Right kidney (tissue), 1 donor: ENCODE results near the gene C4orf54.

Experiments
- DNase-seq: peaks from one replicate; pipeline ENCODE4 v3.0.0-alpha.2; 2016

C4orf54 gene

DNA sequence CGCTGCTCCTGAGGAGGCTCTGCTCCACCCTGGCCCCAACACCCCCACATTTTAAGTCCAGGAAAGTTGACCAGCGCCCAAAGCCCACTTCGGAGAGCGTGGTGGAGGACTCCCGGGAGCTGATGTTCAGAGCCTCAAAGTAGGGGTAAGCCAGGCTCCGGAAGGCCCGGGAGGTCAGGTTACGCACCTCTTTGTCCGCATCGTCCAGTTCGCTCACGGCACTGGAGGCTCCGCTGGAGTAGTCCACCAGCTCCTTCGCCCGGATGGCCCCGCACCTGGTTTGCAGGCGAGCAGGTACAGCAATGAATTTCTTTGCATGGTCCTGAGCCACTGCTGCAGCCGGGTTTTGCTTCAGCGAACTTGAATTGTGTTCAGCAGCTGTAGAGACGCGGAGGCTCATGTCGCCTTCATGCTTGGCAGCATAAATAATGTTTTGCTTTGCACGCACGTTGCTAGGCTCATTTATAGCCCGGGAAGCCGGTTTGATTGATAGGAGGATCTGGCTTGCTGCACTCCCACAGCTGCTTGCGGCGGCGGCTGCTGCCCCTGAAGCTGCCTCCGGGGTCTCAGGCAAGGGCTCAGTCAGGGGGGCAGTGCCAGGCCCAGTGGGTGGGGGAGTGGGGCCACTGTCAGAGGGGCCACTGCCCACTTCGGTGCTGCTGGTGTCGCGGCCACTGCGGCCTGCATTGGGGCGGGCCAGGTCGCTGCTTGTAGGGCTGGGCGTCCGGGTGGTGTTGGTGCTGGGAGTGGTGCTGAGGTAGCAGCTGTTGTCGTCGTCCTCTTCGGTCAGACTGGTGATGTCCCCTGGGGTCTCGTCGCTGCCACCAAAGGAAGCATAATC is 4.8 kb downstream of the C4orf54 start:
- DNase-seq = peak; percentile 58

DNA sequence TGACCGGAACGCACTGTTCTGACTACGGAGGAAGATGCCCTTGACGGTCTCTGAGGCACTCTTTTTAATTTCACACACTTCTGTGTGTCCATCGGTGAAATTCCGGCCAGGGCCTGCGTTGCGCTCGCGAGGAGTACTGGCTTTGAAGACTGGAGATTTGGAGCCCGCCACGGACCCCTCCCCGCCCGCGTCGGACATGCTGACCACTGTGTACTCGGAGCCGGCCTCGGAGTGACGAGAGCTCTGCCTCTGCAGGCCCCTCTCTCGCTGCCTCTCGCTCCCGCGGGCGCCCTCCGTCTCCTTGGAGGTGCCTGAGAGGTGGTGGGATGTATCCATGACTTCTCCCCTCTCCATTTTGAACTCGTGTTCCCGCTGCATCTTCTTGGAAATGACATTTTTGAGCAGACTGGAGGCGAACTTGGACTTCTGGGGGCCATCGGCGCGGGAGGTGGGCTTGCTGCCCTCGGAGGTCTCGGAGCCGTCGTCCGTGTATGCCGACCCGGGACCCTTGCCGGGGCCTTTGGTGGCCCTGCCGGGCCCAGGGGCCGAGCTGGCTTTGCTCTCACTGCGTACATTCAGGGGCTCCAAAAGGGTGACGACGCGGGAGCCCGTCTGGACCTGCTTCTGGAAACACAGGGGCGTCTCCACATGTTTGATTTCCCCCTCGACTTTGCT is 5.7 kb downstream of the C4orf54 start:
- peak; percentile 10 for DNase-seq

DNA sequence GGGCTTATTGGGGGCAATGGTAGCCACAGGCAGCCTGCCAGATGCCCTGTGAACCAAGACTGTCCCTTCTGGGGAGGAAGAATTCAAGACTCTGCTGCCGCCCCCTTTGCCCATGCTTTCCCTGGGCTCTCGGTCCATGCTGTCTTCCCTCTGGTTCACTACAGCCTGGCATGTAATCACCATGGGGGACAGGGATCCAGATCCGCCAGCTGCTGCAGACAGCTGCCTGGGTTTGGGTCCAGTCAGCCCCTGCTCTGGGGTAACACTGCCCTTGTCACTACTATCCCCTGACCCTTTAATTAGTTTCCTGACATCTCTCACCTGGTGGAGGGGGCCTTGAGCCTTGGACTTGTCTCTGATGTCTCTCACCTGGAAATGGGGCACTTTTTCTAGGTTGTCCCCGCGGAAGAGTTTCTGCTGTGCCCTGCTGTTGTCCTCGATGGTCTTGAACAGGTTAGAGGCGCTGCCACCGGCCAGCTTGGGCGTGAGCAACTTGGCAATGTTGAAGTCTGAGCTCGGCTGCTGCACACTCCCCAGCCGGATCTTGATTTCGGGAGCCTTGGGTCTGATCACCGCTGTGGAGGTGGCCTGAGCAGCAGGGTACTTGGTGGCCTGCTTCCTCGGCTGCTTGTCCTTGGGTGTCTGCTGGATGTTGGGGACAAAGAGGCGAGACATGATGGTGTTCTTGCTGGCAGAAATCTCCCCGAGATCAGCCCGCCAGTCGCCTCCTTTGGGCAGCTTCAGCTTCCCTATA is 6.4 kb downstream of the C4orf54 start:
- no peak for DNase-seq

DNA sequence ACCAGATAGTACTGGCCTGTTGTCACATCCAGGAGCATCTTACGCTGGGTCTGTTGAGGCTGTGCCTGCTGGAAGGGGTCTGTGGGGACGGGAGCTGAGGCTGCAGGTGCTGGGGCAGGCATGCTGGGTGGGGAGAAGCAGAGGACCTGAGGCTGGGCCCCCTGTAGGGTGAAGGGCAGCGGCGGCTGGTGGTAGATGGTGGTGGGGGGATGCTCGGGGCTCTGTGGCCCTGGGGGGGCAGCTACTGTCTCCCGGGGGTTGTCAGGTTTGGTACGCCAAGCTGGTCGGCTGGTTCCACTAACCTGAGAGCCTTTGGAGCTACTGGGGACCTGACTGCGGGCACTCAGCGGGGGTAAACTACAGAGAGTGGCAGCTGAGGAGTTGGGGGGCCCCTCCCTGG is 7.8 kb downstream of the C4orf54 start:
- no peak for DNase-seq

DNA sequence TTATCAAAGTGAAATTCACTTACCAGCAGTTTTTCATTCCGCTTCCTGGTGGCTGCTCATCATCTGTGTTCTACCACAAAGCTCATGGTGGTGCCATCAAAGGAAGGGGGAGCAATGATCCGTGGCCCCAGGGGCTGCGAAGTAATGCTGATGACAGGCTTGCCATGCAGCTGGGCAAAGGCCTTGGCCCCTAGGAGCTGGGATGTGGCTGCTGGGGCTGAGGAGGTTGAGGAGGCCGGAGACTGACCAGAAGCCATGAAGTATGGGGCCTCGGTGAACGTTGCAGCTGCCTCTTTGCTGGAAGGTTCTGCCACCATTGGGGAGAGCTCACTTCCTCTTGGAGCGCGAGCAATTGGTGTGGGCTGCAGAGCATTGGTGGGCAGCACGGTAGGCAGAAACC is 8.4 kb downstream of the C4orf54 start:
- DNase-seq = no peak

DNA sequence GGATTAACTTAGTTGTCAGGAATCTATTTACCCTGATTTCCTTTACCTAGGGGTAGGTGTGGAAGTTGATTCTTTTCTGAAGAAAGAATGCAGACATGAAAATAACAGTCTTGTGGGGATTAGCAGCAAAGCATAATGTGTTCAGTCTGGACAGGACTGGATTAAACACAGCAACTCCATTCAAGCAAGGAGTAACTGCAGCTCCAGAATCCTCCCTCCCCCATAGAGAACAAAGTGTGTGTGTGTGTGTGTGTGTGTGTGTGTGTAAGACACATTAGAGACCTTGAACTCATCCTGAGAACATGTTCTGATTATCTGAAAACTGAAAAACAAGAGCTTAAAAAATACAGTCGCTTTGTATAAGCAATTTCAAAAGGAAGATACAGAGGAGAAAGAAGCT is 9.3 kb downstream of the C4orf54 start:
- no peak for DNase-seq

DNA sequence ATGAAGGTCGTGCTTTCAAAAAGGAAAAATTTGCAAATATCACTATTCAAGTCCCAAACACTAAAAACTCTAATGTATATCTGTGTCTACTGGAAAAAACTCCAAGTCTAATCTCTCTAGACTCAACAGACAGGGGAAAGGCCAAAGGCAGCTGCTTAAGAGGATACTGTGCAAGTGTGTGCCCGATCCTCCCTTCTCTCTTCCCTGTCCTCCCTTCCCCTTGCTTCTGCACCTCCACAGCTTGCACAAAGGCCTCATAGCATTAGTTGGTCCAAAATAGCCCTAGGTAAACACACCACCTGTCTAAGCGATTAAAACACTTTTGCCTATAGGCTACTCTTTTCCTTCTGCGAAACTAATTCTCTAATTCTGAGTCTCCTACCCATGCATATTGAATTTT is 10.6 kb downstream of the C4orf54 start:
- DNase-seq = no peak

DNA sequence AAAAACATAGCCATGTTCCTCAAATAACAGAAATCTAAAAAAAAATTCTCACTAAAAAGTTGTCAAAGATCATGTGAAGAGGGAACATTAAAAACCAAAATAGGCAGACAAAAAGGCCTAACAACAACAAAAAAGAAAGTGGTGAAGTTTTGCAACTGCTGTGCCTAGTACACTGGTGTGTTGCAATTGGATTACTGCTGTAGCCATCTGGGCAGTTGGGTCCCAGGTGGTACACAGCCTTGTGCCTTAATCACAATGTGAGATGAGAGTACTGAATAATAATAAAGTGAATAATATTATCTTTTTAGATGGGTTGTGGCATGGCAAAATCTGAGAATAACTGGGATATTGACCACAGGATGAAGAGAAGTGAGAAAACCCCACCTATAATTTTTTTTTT is 12.0 kb downstream of the C4orf54 start:
- DNase-seq = no peak

DNA sequence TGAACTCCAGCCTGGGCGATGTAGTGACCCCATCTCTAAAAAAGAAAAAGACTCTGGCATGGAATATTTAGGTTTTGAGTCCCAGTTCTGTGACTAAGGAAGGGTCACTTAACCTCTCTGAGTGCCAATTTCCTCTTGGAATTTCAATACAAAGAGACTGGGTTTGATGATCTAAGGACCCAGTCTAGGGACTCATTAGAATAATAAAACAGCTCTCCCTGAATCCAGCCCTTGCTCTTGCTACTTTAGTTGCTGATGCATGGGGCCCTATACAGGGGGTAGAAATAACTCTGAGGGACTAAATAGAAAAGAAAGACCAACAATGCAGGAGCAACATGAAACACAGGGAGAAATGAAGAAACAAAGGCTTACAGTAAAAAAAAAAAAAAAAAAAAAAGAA is 12.6 kb downstream of the C4orf54 start:
- DNase-seq = no peak

DNA sequence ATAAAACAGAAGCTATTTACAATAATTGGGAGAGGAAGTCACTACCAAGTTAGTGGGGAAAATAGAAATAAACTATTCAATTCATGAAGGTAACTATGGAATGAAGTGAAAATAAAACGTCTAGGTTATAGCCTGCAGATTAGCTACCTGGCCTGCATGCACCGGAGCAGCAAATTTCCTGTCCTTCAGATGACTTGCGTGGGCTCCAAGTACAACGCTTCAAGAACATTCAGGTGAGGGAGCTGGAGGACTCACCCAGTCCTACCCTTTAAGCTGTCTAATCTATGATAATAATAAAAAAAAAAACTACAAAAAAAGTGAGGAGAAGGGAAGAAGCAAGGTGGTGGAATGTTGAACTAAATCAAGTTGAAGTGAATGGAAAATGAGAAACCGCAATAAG is 13.2 kb downstream of the C4orf54 start:
- DNase-seq = no peak

DNA sequence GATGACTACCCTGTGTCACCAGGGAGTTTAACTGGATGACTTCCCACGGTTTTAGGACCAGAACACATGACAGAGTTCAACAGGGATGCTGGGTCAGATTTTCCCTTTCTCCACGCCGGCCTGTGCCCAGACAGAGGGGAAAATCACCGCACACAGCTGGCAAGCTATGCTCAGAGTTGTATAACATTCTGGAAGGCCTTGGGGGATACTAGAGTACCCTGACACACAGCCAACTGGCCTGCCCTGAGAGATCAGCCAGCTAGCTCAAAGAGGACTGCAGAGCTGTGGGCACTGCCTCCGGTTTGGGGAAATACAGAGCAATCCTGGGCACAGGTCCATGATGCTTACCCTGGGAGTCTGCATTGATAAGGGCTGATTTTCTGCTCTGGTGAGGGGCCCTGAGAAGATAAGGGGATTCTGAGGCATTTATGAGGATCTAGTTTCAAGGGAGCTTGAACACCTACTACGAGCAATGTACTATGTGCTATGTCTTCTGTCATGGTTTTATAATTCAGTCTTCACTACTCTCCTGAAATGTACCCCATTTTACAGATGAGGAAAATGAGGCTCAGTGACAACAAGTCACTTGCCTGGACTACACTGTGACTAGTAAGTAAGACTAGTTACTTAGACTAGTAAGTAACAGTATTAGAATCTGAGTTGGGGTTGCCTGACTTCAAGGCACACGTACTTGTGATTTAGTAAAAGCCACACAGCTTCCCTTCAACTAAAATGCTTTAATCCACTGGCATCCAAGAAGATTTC is 14.7 kb downstream of the C4orf54 start:
- DNase-seq = no peak

DNA sequence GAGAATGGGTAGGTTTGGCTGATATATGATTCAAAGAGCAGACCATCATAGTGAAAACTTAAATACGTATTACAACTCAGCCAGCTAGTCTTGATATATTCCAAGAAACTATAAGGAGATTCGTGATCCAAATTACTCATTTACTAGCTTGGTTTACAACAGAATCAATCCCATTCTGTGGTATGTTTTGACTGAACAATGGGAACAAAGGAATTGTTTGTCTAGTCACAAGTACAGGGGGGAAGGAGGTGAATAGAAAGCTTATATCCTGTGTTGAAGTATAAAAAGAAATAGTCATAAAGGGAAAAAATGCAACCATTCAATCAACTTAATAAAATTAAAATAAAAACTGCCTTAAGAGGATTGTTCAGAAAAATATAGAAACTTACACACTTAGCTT is 17.0 kb downstream of the C4orf54 start:
- DNase-seq = no peak

DNA sequence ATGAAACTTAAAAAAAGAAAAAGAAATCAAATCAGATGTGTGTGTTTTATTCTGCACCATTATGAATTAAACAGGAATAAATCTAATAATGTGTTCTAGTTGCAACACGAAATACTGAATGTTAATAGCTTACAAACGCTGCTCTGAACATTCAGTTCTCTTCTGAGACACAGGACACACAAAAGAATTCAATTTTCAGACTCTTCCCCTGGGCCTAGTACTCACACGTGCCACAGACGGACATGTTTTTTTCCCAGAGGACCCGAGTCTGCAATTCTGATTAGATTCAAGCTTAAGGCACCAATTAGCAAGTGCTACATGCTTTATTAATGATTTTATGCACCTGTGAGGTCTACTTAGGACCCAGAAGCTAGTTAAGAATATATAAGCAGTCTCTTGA is 20.5 kb downstream of the C4orf54 start:
- DNase-seq = no peak

DNA sequence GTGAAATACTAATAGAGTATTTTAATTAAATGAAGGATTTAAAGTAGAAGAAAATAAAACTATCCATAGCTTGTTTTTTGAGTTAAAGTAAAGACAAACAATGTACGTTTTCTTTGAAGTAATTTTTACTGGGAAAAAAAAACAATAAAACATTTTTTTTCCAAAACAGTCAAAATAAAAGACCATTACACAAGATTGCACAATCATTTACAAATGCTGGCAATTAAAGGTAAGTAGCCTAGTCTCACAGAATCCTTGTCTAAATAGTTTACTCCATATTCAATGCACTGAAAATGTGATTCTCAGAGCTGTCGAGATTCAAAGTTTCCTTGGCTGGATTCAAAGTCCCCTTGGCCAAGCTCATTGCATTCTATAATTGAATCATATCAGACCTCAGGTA is 21.2 kb downstream of the C4orf54 start:
- no peak for DNase-seq

DNA sequence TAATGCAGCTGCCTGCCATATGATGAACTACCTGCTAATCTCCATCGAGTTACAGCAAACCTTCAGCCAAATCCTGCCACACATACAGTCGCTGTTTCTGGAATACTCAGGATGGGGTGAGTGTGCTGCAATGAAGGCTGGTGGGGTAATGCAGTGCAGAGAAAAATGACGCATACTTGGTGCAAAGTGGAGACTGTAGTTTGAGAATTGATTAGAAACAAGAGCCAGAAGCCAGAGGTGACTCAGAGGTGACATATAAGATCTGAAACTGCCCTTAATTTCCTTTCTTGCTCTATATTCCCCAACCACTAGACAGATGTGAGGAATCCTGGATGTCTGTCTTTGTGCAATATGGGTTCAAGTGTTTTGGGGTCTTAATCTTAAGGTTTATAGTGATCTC is 22.0 kb downstream of the C4orf54 start:
- no peak for DNase-seq

DNA sequence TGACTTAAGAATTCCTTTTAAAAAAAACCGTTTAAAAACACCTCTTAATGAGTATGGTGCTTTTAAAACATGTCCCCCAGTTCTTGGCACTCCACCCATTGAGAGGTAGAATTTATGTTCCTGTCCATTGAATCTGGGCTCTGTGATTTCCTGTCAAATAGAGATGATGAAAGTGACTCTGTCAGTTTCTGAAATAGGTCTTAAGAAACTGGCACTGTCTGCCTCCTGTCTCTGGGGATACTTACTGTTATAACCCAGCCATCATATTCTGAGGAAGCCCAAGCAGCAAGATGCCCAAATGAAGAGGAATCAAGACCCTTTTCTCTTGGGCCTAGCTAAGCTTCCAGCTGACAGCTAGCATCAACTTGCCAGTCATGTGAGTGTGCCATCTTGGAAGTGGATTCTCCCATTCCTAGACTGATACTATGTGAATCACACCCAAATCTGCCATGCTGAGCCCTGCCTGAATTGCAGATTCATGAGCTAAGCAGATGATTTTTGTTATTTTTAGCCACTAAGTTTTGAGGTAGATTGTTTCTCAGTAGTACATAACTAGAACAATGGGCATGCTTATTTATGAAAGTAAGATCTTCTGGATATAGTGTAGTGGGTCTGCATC is 22.8 kb downstream of the C4orf54 start:
- DNase-seq = no peak

DNA sequence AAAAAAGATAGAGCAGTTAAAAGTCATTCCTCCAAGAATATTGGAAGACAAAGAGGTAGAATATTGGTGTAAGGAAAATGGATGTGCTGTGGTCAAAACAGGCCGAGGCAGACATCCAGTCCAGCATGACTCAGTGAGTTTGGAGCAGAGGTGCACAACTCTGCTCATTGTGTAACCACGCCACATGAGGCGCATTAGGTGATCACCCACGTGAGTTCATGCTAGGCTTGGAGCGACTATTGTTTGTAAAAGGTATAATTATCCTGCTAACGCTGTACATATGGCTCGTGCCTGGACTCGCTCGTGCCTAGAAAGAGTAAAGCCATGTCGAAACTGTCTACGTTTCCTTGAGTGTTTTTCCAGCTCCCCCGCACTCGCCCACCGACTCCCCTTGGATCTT is 23.9 kb downstream of the C4orf54 start:
- no peak for DNase-seq

DNA sequence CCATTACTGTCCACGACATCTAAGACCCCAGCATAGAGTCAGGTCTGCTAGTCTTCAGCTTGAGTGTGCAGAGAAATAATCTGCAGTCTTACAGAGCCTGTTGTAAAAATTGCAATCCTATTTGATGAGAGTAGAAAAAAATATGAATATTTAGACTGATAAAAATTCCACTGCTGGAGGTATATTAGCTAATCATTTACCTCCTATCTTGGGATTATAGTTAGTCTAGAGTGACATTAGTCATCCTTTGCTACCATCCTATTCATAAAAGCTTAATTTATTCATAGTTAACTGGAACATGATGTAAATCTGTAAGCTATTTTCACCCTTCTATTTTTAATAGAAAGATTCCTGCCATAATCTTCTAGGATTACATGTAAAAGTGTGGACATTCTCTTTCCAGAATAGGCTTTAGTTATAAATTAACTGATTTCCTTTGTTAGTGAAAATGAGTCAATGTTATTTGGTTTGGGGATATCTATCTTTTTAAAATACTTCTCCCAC is 26.7 kb downstream of the C4orf54 start:
- DNase-seq = no peak

DNA sequence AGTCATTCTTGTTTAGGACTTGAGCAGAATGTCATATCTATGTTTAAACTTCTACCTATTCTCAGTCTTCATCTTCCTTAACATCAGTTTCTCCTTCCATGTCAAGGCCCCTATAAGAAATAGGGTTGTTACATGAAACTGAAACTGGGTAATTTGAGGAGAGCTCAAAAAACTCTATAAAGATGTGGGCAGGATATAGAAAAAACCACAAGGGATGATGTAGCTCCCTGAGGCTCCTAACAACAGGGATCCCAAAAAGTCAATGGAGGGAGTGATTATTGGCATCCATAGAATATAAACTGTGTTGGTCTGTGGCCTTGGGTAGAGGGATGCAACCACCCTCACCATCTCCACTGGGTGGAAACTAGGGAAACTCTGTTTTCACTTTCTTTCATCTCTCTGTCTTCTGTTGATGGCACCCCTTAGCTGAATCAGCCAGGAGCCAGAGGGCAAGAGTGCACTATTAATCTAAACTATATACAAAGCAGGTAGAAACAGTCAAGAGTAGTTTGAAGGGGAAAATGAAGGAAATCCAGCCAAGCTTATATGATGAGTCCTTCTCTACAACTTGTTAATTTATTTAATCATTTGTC is 27.6 kb downstream of the C4orf54 start:
- no peak for DNase-seq

DNA sequence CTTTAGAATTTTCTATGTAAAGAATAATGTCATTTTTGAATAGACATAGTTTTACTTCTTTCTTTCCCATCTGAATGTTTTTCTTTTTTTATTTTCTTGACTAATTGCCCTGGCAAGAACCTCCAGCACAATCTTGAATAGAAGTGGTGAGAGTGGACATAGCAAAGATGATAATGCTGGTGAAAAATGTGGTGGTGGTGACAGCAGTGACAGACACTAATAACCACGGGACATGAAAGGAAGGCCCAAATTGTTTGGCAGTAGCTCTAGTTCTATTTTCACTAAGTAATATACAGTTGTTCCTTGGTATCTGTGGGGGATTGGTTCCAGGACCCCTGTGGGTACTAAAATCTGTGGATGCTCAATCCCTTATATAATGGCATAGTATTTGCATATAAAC is 29.6 kb downstream of the C4orf54 start:
- DNase-seq = no peak

DNA sequence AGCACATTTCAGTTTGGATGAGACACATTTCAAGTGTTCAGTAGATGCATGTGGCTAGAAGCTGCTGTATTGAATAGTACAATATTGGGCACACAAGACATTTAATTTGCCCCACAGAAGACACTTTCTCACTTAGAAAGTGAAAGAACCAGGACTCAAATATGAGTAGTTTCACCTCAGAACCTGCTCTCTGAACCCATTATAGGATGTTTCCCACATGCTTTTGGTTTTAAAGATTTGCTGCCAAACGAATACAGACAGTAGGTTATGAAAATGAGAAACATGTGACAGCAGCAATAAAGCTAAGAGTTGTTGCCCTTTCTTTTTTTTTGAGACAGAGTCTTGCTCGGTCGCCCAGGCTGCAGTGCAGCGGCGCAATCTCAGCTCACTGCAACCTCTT is 32.3 kb downstream of the C4orf54 start:
- DNase-seq = no peak
